SK-N-MC (cell line): Measurements from ENCODE around the gene CCDC142.

Source experiments
- DNase-seq: peaks from one replicate; pipeline ENCODE4 v3.0.0-alpha.2; 2011; ENCODE audit warnings: low read depth, low spot score
- H3K27ac ChIP-seq: fragments of 200-600 bp; sonication (generic); 2 replicates; pipeline ENCODE4 v1.5.1; 2016; ENCODE audit warnings: mixed run types
- H3K36me3 ChIP-seq: fragments of 200-600 bp; sonication (generic); 2 replicates; pipeline ENCODE4 v1.6.1; 2017; ENCODE audit warnings: antibody characterized with exemption, low read length, mixed read lengths; ENCODE audit not compliant: insufficient read depth
- H3K4me3 ChIP-seq: fragments of 200-600 bp; sonication (generic); 2 replicates; pipeline ENCODE4 v1.5.1; 2016
- H3K9ac ChIP-seq: fragments of 200-600 bp; sonication (generic); 2 replicates; pipeline ENCODE4 v1.8.0; 2017; ENCODE audit warnings: mixed run types, mixed read lengths; ENCODE audit not compliant: insufficient read length
- H3K9me3 ChIP-seq: fragments of 200-600 bp; sonication (generic); 2 replicates; pipeline ENCODE4 v1.6.1; 2017; ENCODE audit warnings: low read depth, mild to moderate bottlenecking, antibody characterized with exemption, low read length, moderate library complexity, mixed read lengths
- EZH2 ChIP-seq: fragments of 200-600 bp; sonication (generic); IDR thresholded peaks from one replicate; pipeline ENCODE4 v1.6.1; 2017; ENCODE audit warnings: antibody characterized with exemption
- FOXP2 ChIP-seq: optimal IDR thresholded peaks from 2 replicates; pipeline ENCODE3; 2011; ENCODE audit warnings: mild to moderate bottlenecking, moderate library complexity; ENCODE audit not compliant: insufficient read depth; ENCODE audit errors: extremely low read length, control extremely low read depth
- POLR2AphosphoS5 ChIP-seq: IDR thresholded peaks from 2 replicates; pipeline ENCODE4 v1.6.1; 2012; ENCODE audit warnings: mild to moderate bottlenecking, low read depth, low read length, borderline replicate concordance

CCDC142 gene

GRCh38 chr2:74436111-74436805 is 46.5 kb downstream of the CCDC142 start:
- H3K27ac ChIP-seq: no peak overlapping the region

GRCh38 chr2:74430502-74430901 is 52.3 kb downstream of the CCDC142 start:
- Histone ChIP-seq H3K9ac (no peak overlapping the region), H3K36me3 (peaks cover 4% of the 10 kb centered on the region; the same call in 1 of the 2 replicates), H3K27ac (no peak overlapping the region), H3K4me3 (no peak overlapping the region), H3K9me3 (no peaks in the 10 kb centered on the region)
- TF ChIP-seq EZH2 (no peak), POLR2AphosphoS5 (no peak), FOXP2 (no peak)
- no peak for DNase-seq

More at GRCh38 chr2:74436111-74436805, 46.5 kb downstream of the CCDC142 start:
- Histone ChIP-seq H3K36me3 (no peaks in the 10 kb centered on the region), H3K9me3 (no peaks in the 10 kb centered on the region), H3K9ac (no peak overlapping the region), H3K4me3 (no peak overlapping the region)
- DNase-seq: no peak
- TF ChIP-seq FOXP2: no peak
- no peak for TF ChIP-seq EZH2
- no peak for TF ChIP-seq POLR2AphosphoS5

DNA sequence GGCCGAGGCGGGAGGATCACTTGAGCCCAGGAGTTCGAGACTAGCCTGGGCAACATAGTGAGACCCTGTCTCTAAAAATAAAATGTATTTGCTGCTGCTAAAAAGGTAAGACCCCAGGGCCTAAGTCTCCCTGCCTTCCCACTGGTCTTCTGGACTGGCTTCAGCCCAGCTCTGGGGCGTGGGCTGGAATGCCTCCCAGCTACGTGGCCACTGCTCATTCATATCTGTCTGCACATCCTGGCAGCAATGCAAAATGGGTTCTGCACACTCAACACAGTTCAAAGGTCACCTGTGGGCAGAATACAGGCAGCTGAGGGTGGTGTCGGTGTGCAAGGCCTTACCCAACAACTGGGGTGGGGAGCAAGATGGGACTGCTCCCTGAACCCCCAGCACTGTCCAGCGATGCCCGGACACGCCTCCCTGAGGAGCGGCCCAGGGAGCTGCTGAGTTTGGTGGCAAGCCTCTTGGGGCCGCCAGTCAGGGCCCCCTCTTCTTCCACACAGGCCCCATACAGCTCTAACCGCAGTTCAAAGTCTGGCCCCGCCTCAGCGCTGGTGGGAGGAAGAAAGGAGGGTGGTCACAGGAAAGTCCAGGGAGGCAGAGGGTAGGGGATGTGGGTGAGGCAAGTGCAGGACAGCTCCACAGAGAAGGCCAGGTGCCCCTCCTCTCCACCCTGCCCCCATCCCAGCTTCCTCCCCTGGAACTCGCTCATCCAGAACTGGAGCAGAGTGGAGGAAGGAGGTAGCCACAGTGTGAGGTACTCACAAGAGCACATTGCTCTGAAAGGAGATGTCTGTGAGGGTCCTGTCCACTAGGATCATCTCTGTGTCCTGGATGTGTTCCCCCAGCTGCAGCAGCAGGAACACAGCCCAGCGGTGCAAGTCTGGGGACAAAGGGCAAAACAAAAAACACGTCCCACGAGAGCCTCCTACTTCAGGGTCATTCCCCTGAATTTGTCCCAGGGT is 53.0 kb downstream of the CCDC142 start:
- TF ChIP-seq EZH2: no peak
- TF ChIP-seq FOXP2: no peak
- TF ChIP-seq POLR2AphosphoS5: no peak
- no peak for DNase-seq
- Histone ChIP-seq H3K27ac (no peak overlapping the region), H3K4me3 (no peak overlapping the region), H3K36me3 (peaks cover 4% of the 10 kb centered on the region; the same call in 1 of the 2 replicates), H3K9ac (no peak overlapping the region), H3K9me3 (no peaks in the 10 kb centered on the region)

- TF ChIP-seq POLR2AphosphoS5 (no peak), FOXP2 (no peak), EZH2 (no peak)
- DNase-seq: no peak
Observed at GRCh38 chr2:74428675-74429074, 54.1 kb downstream of the CCDC142 start.

DNA sequence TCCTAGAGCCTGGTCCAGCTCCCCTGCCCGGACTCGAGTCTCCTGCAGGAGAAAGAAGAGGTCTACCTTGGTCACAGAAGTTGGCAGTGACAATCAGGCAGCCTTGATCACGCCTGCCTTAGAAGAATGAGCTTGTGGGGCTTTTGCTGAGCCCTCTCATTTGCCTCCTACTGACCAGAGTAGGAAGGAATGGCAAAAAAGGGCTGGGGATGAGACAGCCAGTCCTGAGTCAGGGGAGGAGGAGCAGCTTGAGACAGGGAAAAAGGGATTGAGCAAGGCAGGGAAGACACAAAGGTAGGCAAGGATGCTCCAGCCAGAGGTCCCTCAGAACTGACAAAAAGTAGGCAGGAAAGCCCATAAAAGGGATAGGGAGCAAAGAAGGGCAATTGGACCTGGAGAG is 55.2 kb downstream of the CCDC142 start:
- Histone ChIP-seq H3K27ac (no peak overlapping the region), H3K36me3 (peaks cover 4% of the 10 kb centered on the region; the same call in 1 of the 2 replicates), H3K9ac (no peak overlapping the region), H3K9me3 (no peaks in the 10 kb centered on the region), H3K4me3 (no peak overlapping the region)
- TF ChIP-seq FOXP2 (no peak), EZH2 (no peak), POLR2AphosphoS5 (no peak)
- DNase-seq: no peak

More at GRCh38 chr2:74428675-74429074, 54.1 kb downstream of the CCDC142 start:
- no peak overlapping the region for H3K27ac ChIP-seq
- H3K9me3 ChIP-seq: no peaks in the 10 kb centered on the region
- H3K9ac ChIP-seq: no peak overlapping the region
- no peak overlapping the region for H3K4me3 ChIP-seq
- H3K36me3 ChIP-seq: peaks cover 4% of the 10 kb centered on the region; the same call in 1 of the 2 replicates

GRCh38 chr2:74426181-74426758 is 56.5 kb downstream of the CCDC142 start:
- DNase-seq: no peak
- no peak for TF ChIP-seq EZH2
- TF ChIP-seq POLR2AphosphoS5: no peak
- no peak for TF ChIP-seq FOXP2
- Histone ChIP-seq H3K9me3 (no peaks in the 10 kb centered on the region), H3K27ac (no peak overlapping the region), H3K4me3 (no peak overlapping the region), H3K9ac (no peak overlapping the region), H3K36me3 (peaks cover 4% of the 10 kb centered on the region; the same call in 1 of the 2 replicates)

DNA sequence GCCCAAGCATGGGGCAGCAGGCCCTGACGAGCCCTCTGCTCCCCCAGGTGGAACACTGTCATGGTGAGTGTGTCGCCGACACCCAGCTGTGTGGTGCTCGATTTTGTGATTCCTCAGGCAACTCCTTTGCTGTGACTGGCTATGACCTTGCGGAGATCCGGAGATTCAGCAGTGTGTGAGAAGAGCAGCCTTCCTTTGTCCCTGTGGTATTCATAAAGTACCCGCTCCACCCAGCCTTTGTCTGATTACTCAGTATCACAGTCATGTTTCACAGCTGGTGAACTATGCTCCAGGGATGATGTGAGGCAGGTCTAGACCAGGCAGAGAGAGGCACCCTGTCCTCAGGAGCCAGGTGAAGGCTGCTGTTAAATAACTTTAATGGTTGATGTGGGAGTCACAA is 57.3 kb downstream of the CCDC142 start:
- Histone ChIP-seq H3K9ac (no peak overlapping the region), H3K4me3 (no peak overlapping the region), H3K36me3 (peaks cover 4% of the 10 kb centered on the region; the same call in 1 of the 2 replicates), H3K9me3 (no peaks in the 10 kb centered on the region), H3K27ac (no peak overlapping the region)
- no peak for DNase-seq
- TF ChIP-seq FOXP2: no peak
- no peak for TF ChIP-seq EZH2
- no peak for TF ChIP-seq POLR2AphosphoS5

DNA sequence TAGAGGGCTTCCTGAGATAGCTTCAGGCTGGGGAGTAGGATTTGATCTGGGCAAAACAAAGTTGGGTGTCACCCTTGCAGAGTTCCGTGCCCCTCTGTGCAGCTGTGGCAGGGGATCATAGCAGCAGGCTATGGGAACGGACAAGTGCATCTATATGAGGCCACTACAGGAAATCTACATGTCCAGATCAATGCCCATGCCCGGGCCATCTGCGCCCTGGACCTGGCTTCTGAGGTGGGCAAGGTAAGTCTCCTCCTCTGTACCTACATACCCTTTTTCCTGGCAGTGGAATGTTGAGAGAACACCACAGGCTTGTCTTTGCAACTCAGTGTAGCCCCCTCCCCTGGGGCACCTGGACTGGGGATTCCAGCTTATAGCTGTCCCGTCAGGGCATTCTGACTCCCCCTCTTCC is 57.8 kb downstream of the CCDC142 start:
- TF ChIP-seq POLR2AphosphoS5 (no peak), FOXP2 (no peak), EZH2 (no peak)
- Histone ChIP-seq H3K4me3 (no peak overlapping the region), H3K9ac (no peak overlapping the region), H3K9me3 (no peaks in the 10 kb centered on the region), H3K36me3 (peaks cover 4% of the 10 kb centered on the region; the same call in 1 of the 2 replicates), H3K27ac (no peak overlapping the region)
- no peak for DNase-seq
